Uterus (tissue), 4 donors: ENCODE results near the gene WBP2. TPM values are rescaled to one million over a fixed set of nuclear protein-coding genes. Genes with fewer than 3 reads are reported as not detected.
A peak's percentile ranks its signal among the peaks of the same experiment; 100 is the strongest.

Experiments
- DNase-seq, 2 donors: peaks; one replicate each; pipeline ENCODE4 v3.0.0-alpha.2; 2019 to 2020
- H3K27ac ChIP-seq, 2 donors: fragments of 200-600 bp; sonication (generic); 1 replicate in 1 of 2; 2 replicates in 1 of 2; pipeline ENCODE4 v1.5.1; 2016 to 2018
- H3K27me3 ChIP-seq, 2 donors: fragments of 200-600 bp; sonication (generic); one replicate each; pipeline ENCODE4 v1.5.1; 2018 to 2019; ENCODE audit warnings: control low read depth in 1 of 2
- H3K36me3 ChIP-seq, 2 donors: fragments of 200-600 bp; sonication (generic); one replicate each; pipeline ENCODE4 v1.5.1; 2019; ENCODE audit warnings: control low read depth in 1 of 2
- H3K4me1 ChIP-seq, 2 donors: fragments of 200-600 bp; sonication (generic); one replicate each; pipeline ENCODE4 v1.5.1; 2018 to 2019; ENCODE audit warnings: control low read depth in 1 of 2
- H3K4me3 ChIP-seq, 2 donors: fragments of 200-600 bp; sonication (generic); 1 replicate in 1 of 2; 2 replicates in 1 of 2; pipeline ENCODE4 v1.5.1; 2018 to 2019; ENCODE audit warnings: mild to moderate bottlenecking in 1 of 2
- H3K9me3 ChIP-seq, 2 donors: fragments of 200-600 bp; sonication (generic); one replicate each; pipeline ENCODE4 v1.5.1; 2019; ENCODE audit warnings: control low read depth in 1 of 2
- POLR2A ChIP-seq, 2 donors: fragments of 450-650 bp; IDR thresholded peaks; one replicate each; pipeline ENCODE4 v1.6.1; 2016; ENCODE audit warnings: antibody characterized with exemption in 2 of 2, mild to moderate bottlenecking in 1 of 2, moderate library complexity in 1 of 2
- intact Hi-C: fragments of 100-400 bp; cut with DNase I; formaldehyde crosslinking; loops from one replicate; pipeline ENCODE4 v1.15.1; 2023; ENCODE audit warnings: low total_unique reads
- total RNA-seq, 4 donors: library from RNA; depleted of rRNA in 3 of 4; stranded (reverse); fragments of >200 nt in 3 of 4; gene quantifications; one replicate each; pipeline versions ENCODE4 v1.1.0 to v1.2.4, GENCODE V29; 2014 to 2023
- TF ChIP-seq, protein P1 (sequence below), 4 experiments: fragments of 200-600 bp in 2 of 4; fragments of 450-650 bp in 2 of 4; sonication (generic) in 2 of 4; IDR thresholded peaks; one replicate each; pipeline ENCODE4 v1.5.1; 2016 to 2019; ENCODE audit warnings: antibody characterized with exemption in 4 of 4, mild to moderate bottlenecking in 2 of 4, moderate library complexity in 1 of 4
- donor health status: DM: yes; HTN: yes; CAD: no.

The WBP2 gene
- total RNA-seq, 4 donors from 2014 or later = 19.7 to 115 (median 34.5) TPM

DNA sequence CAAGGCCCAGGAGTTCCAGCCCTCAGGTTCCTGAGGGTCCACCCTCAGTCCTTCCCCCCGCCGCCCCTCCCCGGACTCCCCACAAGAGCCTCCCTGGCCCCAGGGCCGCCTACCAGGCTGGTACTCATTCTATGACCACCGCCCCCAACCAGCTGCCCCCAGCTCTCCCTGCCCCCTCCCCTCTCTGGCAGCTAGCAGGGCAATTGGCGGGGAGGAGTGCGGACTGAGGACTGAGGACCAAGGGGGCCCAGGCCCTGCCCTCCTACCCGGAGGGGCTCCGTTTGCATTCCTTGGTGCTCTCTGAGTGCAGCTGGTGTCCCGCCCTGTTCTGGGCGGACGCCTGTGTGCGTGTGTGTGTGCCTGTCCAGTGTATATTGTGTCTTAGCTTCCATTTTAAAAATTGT lies 30.0 kb downstream of the WBP2 start:
- Histone ChIP-seq H3K4me3 (no peak overlapping the region), H3K4me1 (peaks cover 0 to 5% of the 10 kb centered on the region in 2 donors), H3K9me3 (no peaks in the 10 kb centered on the region), H3K27me3 (no peaks in the 10 kb centered on the region), H3K36me3 (no peaks in the 10 kb centered on the region), H3K27ac (peak overlapping the region; percentile 23 to 60)
- no peak for TF ChIP-seq POLR2A (IDR thresholded peaks at IDR 0.05)
- TF ChIP-seq, protein P1, sequence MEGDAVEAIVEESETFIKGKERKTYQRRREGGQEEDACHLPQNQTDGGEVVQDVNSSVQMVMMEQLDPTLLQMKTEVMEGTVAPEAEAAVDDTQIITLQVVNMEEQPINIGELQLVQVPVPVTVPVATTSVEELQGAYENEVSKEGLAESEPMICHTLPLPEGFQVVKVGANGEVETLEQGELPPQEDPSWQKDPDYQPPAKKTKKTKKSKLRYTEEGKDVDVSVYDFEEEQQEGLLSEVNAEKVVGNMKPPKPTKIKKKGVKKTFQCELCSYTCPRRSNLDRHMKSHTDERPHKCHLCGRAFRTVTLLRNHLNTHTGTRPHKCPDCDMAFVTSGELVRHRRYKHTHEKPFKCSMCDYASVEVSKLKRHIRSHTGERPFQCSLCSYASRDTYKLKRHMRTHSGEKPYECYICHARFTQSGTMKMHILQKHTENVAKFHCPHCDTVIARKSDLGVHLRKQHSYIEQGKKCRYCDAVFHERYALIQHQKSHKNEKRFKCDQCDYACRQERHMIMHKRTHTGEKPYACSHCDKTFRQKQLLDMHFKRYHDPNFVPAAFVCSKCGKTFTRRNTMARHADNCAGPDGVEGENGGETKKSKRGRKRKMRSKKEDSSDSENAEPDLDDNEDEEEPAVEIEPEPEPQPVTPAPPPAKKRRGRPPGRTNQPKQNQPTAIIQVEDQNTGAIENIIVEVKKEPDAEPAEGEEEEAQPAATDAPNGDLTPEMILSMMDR (IDR thresholded peaks at IDR 0.05) = no peak
- peak in 1 of 2 donors; percentile 17 for DNase-seq
- intact Hi-C loops = no loop called here

DNA sequence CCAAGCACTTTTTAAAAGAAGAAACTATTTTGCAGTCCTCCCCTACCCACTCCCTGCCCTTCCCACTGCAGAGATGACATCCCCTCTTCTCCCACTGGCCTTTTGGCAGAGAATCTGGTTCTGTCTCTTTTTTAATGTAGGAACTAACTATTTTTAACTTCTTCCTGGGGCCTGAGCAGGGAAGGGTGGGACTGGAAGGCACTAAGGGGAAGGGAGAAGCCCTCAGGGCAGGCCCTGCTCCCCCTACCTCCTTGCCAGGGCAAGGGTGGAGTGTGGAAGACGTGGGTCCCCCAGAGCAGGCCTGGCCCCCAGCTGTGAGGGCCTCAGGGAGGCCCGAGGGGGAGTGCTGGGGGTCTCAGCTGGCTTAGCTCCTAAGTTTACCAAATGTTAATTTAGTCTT lies 30.5 kb downstream of the WBP2 start:
- Histone ChIP-seq H3K4me1 (peaks cover 0 to 5% of the 10 kb centered on the region in 2 donors), H3K36me3 (no peaks in the 10 kb centered on the region), H3K9me3 (no peaks in the 10 kb centered on the region), H3K4me3 (no peak overlapping the region), H3K27ac (peak overlapping the region; percentile 23 to 60), H3K27me3 (no peaks in the 10 kb centered on the region)
- TF ChIP-seq, protein P1 (IDR thresholded peaks at IDR 0.05) = no peak
- no peak for TF ChIP-seq POLR2A (IDR thresholded peaks at IDR 0.05)
- intact Hi-C loops = no loop called here
- DNase-seq = no peak

DNA sequence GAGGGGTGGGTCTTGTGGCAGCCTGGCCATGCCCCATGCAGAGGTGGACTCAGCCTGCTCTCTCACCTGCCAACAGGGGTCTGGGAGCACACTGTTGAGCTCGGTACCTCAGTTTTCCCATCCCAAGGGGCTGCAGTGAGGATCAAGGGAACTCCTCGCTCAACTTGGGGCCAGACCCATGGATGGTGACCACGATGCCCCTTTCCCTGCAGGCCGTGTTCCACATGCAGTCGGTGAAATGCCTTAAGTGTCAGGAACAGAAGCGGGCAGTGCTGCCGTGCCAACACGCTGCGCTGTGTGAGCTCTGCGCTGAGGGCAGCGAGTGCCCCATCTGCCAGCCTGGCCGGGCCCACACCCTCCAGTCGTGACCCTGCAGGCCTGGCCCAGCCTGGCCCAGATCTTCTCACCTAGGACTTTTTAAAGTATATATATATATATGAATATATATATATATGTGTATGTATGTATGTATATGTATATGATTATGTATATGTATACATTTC lies 31.0 kb downstream of the WBP2 start:
- Histone ChIP-seq H3K4me3 (no peak overlapping the region), H3K4me1 (peaks cover 0 to 5% of the 10 kb centered on the region in 2 donors), H3K27me3 (no peaks in the 10 kb centered on the region), H3K9me3 (no peaks in the 10 kb centered on the region), H3K36me3 (no peaks in the 10 kb centered on the region), H3K27ac (no peak overlapping the region)
- no peak for DNase-seq
- intact Hi-C loops = no loop called here
- TF ChIP-seq, protein P1 (IDR thresholded peaks at IDR 0.05) = no peak
- no peak for TF ChIP-seq POLR2A (IDR thresholded peaks at IDR 0.05)

DNA sequence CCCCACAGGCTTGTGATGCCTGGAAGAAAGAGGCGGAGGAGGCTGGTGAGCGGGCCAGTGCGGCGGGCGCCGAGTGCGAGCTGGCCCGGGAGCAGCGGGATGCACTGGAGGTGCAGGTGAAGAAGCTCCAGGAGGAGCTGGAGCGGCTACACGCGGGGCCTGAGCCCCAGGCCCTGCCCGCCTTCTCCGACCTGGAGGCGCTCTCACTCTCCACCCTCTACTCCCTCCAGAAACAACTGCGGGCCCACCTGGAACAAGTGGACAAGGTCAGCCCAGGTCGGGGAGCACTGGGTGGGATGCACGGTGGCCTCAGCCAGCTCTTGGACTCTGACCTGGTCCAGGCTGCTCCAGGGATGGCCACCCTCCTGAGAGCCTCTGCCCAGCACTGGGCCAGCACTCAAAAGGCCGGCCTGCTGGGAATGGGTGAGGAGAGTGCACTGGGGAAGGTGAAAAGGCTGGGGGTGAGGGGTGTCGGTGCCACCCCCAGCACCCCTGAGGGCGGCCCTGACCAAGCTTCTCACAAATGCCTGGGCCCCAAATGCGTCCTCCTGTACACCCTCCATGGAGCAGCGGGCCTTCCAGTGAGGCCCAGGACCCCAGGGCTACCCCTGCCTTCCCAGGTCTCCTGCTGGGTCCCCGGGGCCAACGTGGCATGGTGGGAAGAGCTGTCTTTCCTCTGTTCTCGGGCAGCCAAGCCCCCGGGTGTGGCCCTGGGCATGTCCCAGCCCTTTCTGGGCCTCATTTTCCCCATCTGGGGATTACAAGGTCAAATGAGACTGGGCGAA lies 31.7 kb downstream of the WBP2 start:
- H3K27me3 ChIP-seq = no peaks in the 10 kb centered on the region
- DNase-seq = no peak
- intact Hi-C loops = no loop called here
- no peak overlapping the region for H3K27ac ChIP-seq
- peaks cover 0 to 5% of the 10 kb centered on the region in 2 donors for H3K4me1 ChIP-seq
- no peak for TF ChIP-seq POLR2A (IDR thresholded peaks at IDR 0.05)
- TF ChIP-seq, protein P1 (IDR thresholded peaks at IDR 0.05) = no peak
- no peaks in the 10 kb centered on the region for H3K36me3 ChIP-seq
- no peak overlapping the region for H3K4me3 ChIP-seq
- H3K9me3 ChIP-seq = no peaks in the 10 kb centered on the region

DNA sequence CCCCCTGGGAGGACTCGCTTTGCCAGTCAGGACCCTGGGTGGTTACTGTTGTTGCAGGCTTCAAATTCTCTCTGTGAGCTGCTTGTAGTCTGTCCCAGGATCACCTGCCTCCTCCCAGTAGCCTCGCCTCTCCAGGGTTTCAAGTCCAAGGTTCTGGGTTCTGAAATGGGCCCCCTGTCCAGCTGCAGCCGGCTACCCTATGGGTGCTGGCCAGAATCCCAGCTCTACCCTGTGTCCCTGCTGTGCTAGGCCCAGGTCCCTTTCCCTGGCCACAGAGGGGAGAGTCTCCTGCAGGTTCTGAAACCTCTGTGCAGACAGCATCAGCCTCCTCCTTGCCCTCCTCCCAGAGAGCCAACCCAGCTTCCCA lies 32.4 kb downstream of the WBP2 start:
- H3K4me1 ChIP-seq = peaks cover 0 to 5% of the 10 kb centered on the region in 2 donors
- no peak for DNase-seq
- no peaks in the 10 kb centered on the region for H3K36me3 ChIP-seq
- H3K9me3 ChIP-seq = no peaks in the 10 kb centered on the region
- no peak overlapping the region for H3K4me3 ChIP-seq
- TF ChIP-seq, protein P1 (IDR thresholded peaks at IDR 0.05) = no peak
- no peak for TF ChIP-seq POLR2A (IDR thresholded peaks at IDR 0.05)
- H3K27me3 ChIP-seq = no peaks in the 10 kb centered on the region
- H3K27ac ChIP-seq = peak overlapping the region; percentile 29 to 35
- intact Hi-C loops = no loop called here
